Activated T-cell treated with anti-CD3 and anti-CD28 coated beads for 48 hours (primary cell): Measurements from ENCODE around the gene PRCD.

Experiments used
- DNase-seq: peaks from one replicate; pipeline ENCODE4 v3.0.0-alpha.2; 2020; ENCODE audit warnings: low read depth

Gene PRCD

GRCh38 chr17:76539631-76540271 lies at the start of gene PRCD:
PRCD (plus strand) TSS chr17:76540044; CDS start chr17:76540142, 98 bp downstream.
- DNase-seq, result no peak

- no peak for DNase-seq
Observed at GRCh38 chr17:76490112-76490710, 49.6 kb upstream of the PRCD start.

GRCh38 chr17:76491271-76492122 lies 48.3 kb upstream of the PRCD start:
- DNase-seq, result no peak

- DNase-seq, result no peak
Observed at GRCh38 chr17:76492123-76492988, 47.5 kb upstream of the PRCD start.

- DNase-seq, result peak; percentile 40
Observed at GRCh38 chr17:76492989-76493501, 46.8 kb upstream of the PRCD start.

GRCh38 chr17:76493505-76494167 lies 46.2 kb upstream of the PRCD start:
- DNase-seq, result no peak

- no peak for DNase-seq
Observed at GRCh38 chr17:76495663-76496400, 44.0 kb upstream of the PRCD start.

GRCh38 chr17:76496464-76496863 lies 43.4 kb upstream of the PRCD start:
- no peak for DNase-seq

- no peak for DNase-seq
Observed at GRCh38 chr17:76497699-76497978, 42.2 kb upstream of the PRCD start.

GRCh38 chr17:76497979-76498875 lies 41.6 kb upstream of the PRCD start:
- DNase-seq, result no peak

- no peak for DNase-seq
Observed at GRCh38 chr17:76498876-76499251, 41.0 kb upstream of the PRCD start.

- no peak for DNase-seq
Observed at GRCh38 chr17:76499267-76499667, 40.6 kb upstream of the PRCD start.

GRCh38 chr17:76500074-76500746 lies 39.6 kb upstream of the PRCD start:
- no peak for DNase-seq

GRCh38 chr17:76500747-76501017 lies 39.2 kb upstream of the PRCD start:
- no peak for DNase-seq

- peak; percentile 97 for DNase-seq
Observed at GRCh38 chr17:76501018-76501826, 38.6 kb upstream of the PRCD start, which contains the start of gene RHBDF2. RHBDF2 (minus strand) TSS chr17:76501423; CDS start chr17:76481524, 19,899 bp downstream.

- no peak for DNase-seq
Observed at GRCh38 chr17:76501827-76502307, 38.0 kb upstream of the PRCD start.

GRCh38 chr17:76502341-76503211 lies 37.3 kb upstream of the PRCD start:
- no peak for DNase-seq
